Measurements from ENCODE around the gene HOXC6. TPM values are rescaled to one million over a fixed set of nuclear protein-coding genes. Genes with fewer than 3 reads are reported as not detected.

Gene HOXC6
- total RNA-seq, 1 experiment from 2014 or later, result 7.1 TPM

DNA sequence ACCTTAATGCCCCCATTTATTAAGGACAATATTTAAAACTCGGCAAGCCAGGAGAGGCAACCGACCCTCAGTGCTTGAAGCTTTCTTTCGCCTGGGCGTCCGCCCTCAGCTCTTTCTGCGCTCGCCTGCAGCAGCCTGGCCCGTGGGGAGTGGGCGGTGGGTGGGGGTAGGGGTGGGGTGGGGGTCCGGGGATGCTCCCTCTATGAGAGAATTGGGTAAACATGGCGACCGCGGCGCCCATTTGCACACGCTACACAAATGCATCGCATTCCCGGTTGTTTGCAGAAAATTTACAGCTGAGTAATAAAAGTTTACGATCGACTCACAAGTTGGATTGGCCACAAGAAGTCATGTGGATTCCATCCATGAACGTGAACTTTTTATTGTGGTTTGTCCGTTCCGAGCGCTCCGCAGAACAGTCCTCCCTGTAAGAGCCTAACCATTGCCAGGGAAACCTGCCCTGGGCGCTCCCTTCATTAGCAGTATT is 11.7 kb upstream of the HOXC6 start:
- BruUV-seq (replicated peaks), result no TSS peak

DNA sequence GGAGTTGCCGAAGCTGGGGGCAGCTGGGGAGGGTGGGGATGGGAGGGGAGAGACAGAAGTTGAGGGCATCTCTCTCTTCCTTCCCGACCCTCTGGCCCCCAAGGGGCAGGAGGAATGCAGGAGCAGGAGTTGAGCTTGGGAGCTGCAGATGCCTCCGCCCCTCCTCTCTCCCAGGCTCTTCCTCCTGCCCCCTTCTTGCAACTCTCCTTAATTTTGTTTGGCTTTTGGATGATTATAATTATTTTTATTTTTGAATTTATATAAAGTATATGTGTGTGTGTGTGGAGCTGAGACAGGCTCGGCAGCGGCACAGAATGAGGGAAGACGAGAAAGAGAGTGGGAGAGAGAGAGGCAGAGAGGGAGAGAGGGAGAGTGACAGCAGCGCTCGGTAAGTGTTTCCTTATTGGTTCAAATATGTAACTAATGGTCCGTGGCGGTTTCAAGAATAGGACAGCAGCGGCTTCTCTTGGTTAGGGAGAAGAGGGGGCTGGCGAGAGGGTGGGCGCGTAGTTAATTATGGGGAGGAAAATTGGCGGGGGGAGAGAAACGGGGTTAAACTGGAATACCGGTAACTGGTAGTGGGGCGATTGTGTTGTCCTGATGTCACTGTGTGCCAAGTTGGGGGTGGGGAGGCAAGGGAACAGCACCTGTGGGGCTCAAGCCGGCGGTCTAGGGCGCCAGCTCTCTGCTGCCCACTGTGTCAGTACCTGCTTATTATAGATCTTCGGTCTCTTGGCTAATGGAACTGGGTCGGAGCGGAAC is 11.0 kb upstream of the HOXC6 start:
- DNase-seq (ENCODE audit: unreplicated experiment), result peak; percentile 76
- no TSS peak for BruUV-seq (replicated peaks)

More for the DNA sequence above, 11.7 kb upstream of the HOXC6 start:
- ChIA-PET CTCF (interaction anchor here (0.6 to 2.2 kb wide), 19 partner anchors 8 to 478 kb away, joined by 3 to 22 read pairs (median 4); partner anchors contain the start of genes HOXC5, HOXC8, HOXC9 and SMUG1), POLR2A (interaction anchor here (0.5 to 3.9 kb wide), 22 partner anchors 7 to 979 kb away, joined by 3 to 37 read pairs (median 5); partner anchors contain the start of genes ATF7, CALCOCO1, CBX5 and COPZ1)
- peaks cover 18% of the 10 kb centered on the region for H3K4me1 Mint-ChIP-seq (ENCODE audit: insufficient read depth, unreplicated experiment)
- no peaks in the 10 kb centered on the region for H3K36me3 Mint-ChIP-seq (ENCODE audit: insufficient read depth, unreplicated experiment)
- intact Hi-C loops (cut with micrococcal nuclease), result no loop called here
- H3K27me3 Mint-ChIP-seq (ENCODE audit: insufficient read depth, unreplicated experiment), result no peaks in the 10 kb centered on the region
- TF ChIP-seq, protein P1, sequence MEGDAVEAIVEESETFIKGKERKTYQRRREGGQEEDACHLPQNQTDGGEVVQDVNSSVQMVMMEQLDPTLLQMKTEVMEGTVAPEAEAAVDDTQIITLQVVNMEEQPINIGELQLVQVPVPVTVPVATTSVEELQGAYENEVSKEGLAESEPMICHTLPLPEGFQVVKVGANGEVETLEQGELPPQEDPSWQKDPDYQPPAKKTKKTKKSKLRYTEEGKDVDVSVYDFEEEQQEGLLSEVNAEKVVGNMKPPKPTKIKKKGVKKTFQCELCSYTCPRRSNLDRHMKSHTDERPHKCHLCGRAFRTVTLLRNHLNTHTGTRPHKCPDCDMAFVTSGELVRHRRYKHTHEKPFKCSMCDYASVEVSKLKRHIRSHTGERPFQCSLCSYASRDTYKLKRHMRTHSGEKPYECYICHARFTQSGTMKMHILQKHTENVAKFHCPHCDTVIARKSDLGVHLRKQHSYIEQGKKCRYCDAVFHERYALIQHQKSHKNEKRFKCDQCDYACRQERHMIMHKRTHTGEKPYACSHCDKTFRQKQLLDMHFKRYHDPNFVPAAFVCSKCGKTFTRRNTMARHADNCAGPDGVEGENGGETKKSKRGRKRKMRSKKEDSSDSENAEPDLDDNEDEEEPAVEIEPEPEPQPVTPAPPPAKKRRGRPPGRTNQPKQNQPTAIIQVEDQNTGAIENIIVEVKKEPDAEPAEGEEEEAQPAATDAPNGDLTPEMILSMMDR (IDR thresholded peaks at IDR 0.05; ENCODE audit: unreplicated experiment), result no peak
- peak overlapping the region; percentile 98 for H3K4me3 Mint-ChIP-seq (ENCODE audit: unreplicated experiment)
- H3K9me3 Mint-ChIP-seq (ENCODE audit: unreplicated experiment), result no peaks in the 10 kb centered on the region
- H3K27ac Mint-ChIP-seq (ENCODE audit: low read depth, unreplicated experiment), result peak overlapping the region; percentile 98
- DNase-seq (ENCODE audit: unreplicated experiment), result peak; percentile 77

DNA sequence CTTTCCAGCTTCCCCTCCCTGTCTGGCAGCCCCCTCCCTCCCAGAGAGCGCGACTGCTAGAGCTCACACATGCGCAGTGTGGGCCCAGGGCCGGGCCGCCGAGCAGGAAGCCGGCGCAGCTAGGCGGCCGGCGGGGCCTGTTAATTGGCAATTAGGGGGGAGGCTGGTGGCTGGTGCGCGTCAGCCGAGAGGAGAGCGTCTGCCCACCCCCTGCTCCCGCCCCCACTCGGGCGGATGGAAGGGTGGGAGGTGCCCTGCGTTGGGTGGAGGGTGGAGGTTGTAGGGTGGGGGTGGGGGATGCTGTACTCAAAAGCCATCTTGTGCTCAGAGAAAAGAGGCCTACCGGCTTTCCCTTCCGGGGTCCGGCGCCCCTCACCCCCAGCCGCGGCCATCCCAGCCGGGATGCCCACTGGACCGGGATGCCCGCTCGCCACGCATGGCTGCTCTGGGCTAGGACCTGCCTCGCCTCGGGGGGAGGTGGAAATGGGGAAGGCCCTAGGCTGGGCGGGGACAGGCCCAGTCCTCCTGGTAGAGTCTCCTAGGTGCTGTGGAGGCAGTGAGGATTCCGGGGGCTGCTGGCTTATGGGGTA is 10.3 kb upstream of the HOXC6 start:
- H3K4me3 Mint-ChIP-seq (ENCODE audit: unreplicated experiment), result peak overlapping the region; percentile 98
- POLR2A ChIA-PET, result interaction anchor here (0.6 to 3.9 kb wide), 18 partner anchors 9 to 341 kb away, joined by 3 to 37 read pairs (median 6); partner anchors contain the start of genes CALCOCO1, CBX5, HNRNPA1 and HOXC13
- TF ChIP-seq, protein P1 (IDR thresholded peaks at IDR 0.05; ENCODE audit: unreplicated experiment), result no peak
- H3K9me3 Mint-ChIP-seq (ENCODE audit: unreplicated experiment), result no peaks in the 10 kb centered on the region
- no peaks in the 10 kb centered on the region for H3K36me3 Mint-ChIP-seq (ENCODE audit: insufficient read depth, unreplicated experiment)
- peak overlapping the region; percentile 98 for H3K27ac Mint-ChIP-seq (ENCODE audit: low read depth, unreplicated experiment)
- no peaks in the 10 kb centered on the region for H3K27me3 Mint-ChIP-seq (ENCODE audit: insufficient read depth, unreplicated experiment)
- intact Hi-C loops (cut with micrococcal nuclease), result no loop called here
- CTCF ChIA-PET, result interaction anchor here (0.7 to 2.2 kb wide), 12 partner anchors 9 to 275 kb away, joined by 3 to 22 read pairs (median 4); partner anchors contain the start of genes HOXC5, HOXC8, HOXC9 and SMUG1
- no TSS peak for BruUV-seq (replicated peaks)
- DNase-seq (ENCODE audit: unreplicated experiment), result peak; percentile 96
- H3K4me1 Mint-ChIP-seq (ENCODE audit: insufficient read depth, unreplicated experiment), result peaks cover 23% of the 10 kb centered on the region

More for the DNA sequence above, 11.0 kb upstream of the HOXC6 start:
- no peaks in the 10 kb centered on the region for H3K9me3 Mint-ChIP-seq (ENCODE audit: unreplicated experiment)
- H3K4me1 Mint-ChIP-seq (ENCODE audit: insufficient read depth, unreplicated experiment), result peaks cover 23% of the 10 kb centered on the region
- H3K36me3 Mint-ChIP-seq (ENCODE audit: insufficient read depth, unreplicated experiment), result no peaks in the 10 kb centered on the region
- TF ChIP-seq, protein P1 (IDR thresholded peaks at IDR 0.05; ENCODE audit: unreplicated experiment), result peak; percentile 11
- H3K27me3 Mint-ChIP-seq (ENCODE audit: insufficient read depth, unreplicated experiment), result no peaks in the 10 kb centered on the region
- ChIA-PET CTCF (interaction anchor here (0.6 to 2.2 kb wide), 20 partner anchors 8 to 478 kb away, joined by 3 to 22 read pairs (median 4); partner anchors contain the start of genes HOXC5, HOXC8, HOXC9 and SMUG1), POLR2A (interaction anchor here (0.6 to 3.9 kb wide), 26 partner anchors 8 to 393 kb away, joined by 3 to 37 read pairs (median 5); partner anchors contain the start of genes ATF7, CALCOCO1, CBX5 and COPZ1)
- intact Hi-C loops (cut with micrococcal nuclease), result no loop called here
- H3K4me3 Mint-ChIP-seq (ENCODE audit: unreplicated experiment), result peak overlapping the region; percentile 98
- H3K27ac Mint-ChIP-seq (ENCODE audit: low read depth, unreplicated experiment), result peak overlapping the region; percentile 98
